Adrenal gland (tissue), 12 donors: ENCODE data around the gene HOXC9. TPM values are rescaled to one million over a fixed set of nuclear protein-coding genes. Genes with fewer than 3 reads are reported as not detected.
"Not testable (repeated sequence)": the region's sequence is repeated elsewhere in the genome, so short reads cannot be mapped to it uniquely, and the experiment has no call there.

Experiments used
- DNase-seq, 7 donors: peaks; one replicate each; pipeline ENCODE4 v3.0.0-alpha.2; 2019 to 2020
- H3K27ac ChIP-seq, 5 donors: fragments of 200-600 bp; sonication (generic) in 4 of 5; 1 replicate in 3 of 5; 2 replicates in 2 of 5; pipeline versions ENCODE4 v1.5.1 to v1.8.0; 2016 to 2020; ENCODE audit warnings: mild to moderate bottlenecking in 1 of 5
- H3K27me3 ChIP-seq: fragments of 200-600 bp; 2 replicates; pipeline ENCODE4 v1.8.0; 2021
- H3K36me3 ChIP-seq, 2 donors: fragments of 200-600 bp; replicated peaks in 1 of 2; 1 replicate in 1 of 2; 2 replicates in 1 of 2; pipeline versions ENCODE4 v1.5.1 to v1.8.0; 2018 to 2022
- H3K4me1 ChIP-seq, 2 donors: fragments of 200-600 bp; replicated peaks in 1 of 2; 1 replicate in 1 of 2; 2 replicates in 1 of 2; pipeline versions ENCODE4 v1.5.1 to v1.8.0; 2018 to 2021
- H3K4me3 ChIP-seq, 4 donors: fragments of 200-600 bp; sonication (generic) in 3 of 4; one replicate each; pipeline ENCODE4 v1.5.1; 2016 to 2018
- H3K9me3 ChIP-seq, 3 donors: fragments of 200-600 bp; sonication (generic) in 1 of 3; replicated peaks in 1 of 3; 1 replicate in 2 of 3; 2 replicates in 1 of 3; pipeline versions ENCODE4 v1.5.1 to v1.8.0; 2016 to 2021
- CTCF ChIP-seq, 6 experiments: fragments of 450-650 bp in 4 of 6; fragments of 200-600 bp in 2 of 6; sonication (generic) in 1 of 6; IDR thresholded peaks; 1 replicate in 5 of 6; 2 replicates in 1 of 6; pipeline versions ENCODE4 v1.5.1 to v1.8.0; 2016 to 2021; ENCODE audit warnings: antibody characterized with exemption in 6 of 6, mild to moderate bottlenecking in 2 of 6, moderate library complexity in 1 of 6
- POLR2A ChIP-seq, 2 donors: fragments of 450-650 bp; IDR thresholded peaks; one replicate each; pipeline ENCODE4 v1.6.1; 2017; ENCODE audit warnings: antibody characterized with exemption in 2 of 2, mild to moderate bottlenecking in 2 of 2, moderate library complexity in 1 of 2
- WGBS, 4 donors: extraction: QIAGEN DNeasy Blood & Tissue Kit in 2 of 4; methylation state at CpG; one replicate each; pipeline versions ENCODE4 v1.1.5 to v1.1.7; 2013 to 2017; 5-methylcytosine and 5-hydroxymethylcytosine counted together
- intact Hi-C, 2 donors: fragments of 100-400 bp; cut with DNase I; formaldehyde crosslinking; loops; one replicate each; pipeline versions ENCODE4 v1.14.1 to v1.15.0; 2022 to 2023
- polyA plus RNA-seq, 3 donors: library from polyadenylated mRNA; stranded (reverse); fragments of 200-250 nt in 2 of 3; fragments of 350-450 nt in 1 of 3; fragmentation: Illumina TruSeq in 1 of 3; extraction: RNeasy Lipid Tissue Mini Kit (QIAGEN cat#74804) in 1 of 3; gene quantifications; one replicate each; pipeline ENCODE4 v1.2.3, GENCODE V29; 2013 to 2014
- total RNA-seq, 9 donors: library from RNA; depleted of rRNA in 4 of 9; stranded (reverse); fragments of >200 nt in 4 of 9; fragments of 120-200 nt in 1 of 9; fragmentation: NEBNext Ultra II Directional in 1 of 9; extraction: Animal tissue kit (Norgen Biotek cat#: 25700) in 1 of 9; gene quantifications; one replicate each; pipeline versions ENCODE4 v1.1.0 to v1.2.4, GENCODE V29; 2013 to 2023
- donor health status: healthy with polysubstance abuse.
- donor health status: Bipolar disorder and iron deficiency.
- donor health status: DM: yes; HTN: yes; CAD: no.
- donor health status: DM: no; HTN: no; CAD: no.
- donor health status: DM: no; HTN: no; CAD: no.
- donor health status: DM: yes; HTN: yes; CAD: no.

HOXC9 gene
- total and polyA plus RNA-seq, 12 donors: 1.2 to 12.1 (median 3.0) TPM; not detected in 1

- 57 to 64% (median 59%) methylated on average over 16 of the region's 16 CpGs for WGBS, 4 donors
- no peaks in the 10 kb centered on the region for H3K4me1 ChIP-seq
- H3K36me3 ChIP-seq: no peaks in the 10 kb centered on the region
- no peak overlapping the region for H3K4me3 ChIP-seq
- no peaks in the 10 kb centered on the region for H3K9me3 ChIP-seq
- TF ChIP-seq CTCF (IDR thresholded peaks at IDR 0.05) (no peak), POLR2A (IDR thresholded peaks at IDR 0.05) (no peak)
- DNase-seq: peak in 2 of 7 donors; percentile 44 to 48
- H3K27ac ChIP-seq: peak overlapping the region in 2 of 5 donors; percentile 56 to 82
- H3K27me3 ChIP-seq: no peaks in the 10 kb centered on the region
- intact Hi-C loops: loop anchor here in 1 of 2 donors (10.0 kb wide), 1 partner anchor 95 kb away; no protein-coding TSS in a partner anchor
Measured at GRCh38 chr12:54039417-54040147, 39.6 kb downstream of the HOXC9 start.

- no peaks in the 10 kb centered on the region for H3K27me3 ChIP-seq
- no peaks in the 10 kb centered on the region for H3K36me3 ChIP-seq
- 48 to 66% (median 59%) methylated on average over 4 of the region's 4 CpGs for WGBS, 4 donors
- H3K27ac ChIP-seq: peak overlapping the region in 2 of 5 donors; percentile 56 to 82
- H3K4me3 ChIP-seq: no peak overlapping the region
- intact Hi-C loops: no loop called here
- TF ChIP-seq CTCF (IDR thresholded peaks at IDR 0.05): no peak
- no peak for TF ChIP-seq POLR2A (IDR thresholded peaks at IDR 0.05)
- H3K4me1 ChIP-seq: no peaks in the 10 kb centered on the region
- no peaks in the 10 kb centered on the region for H3K9me3 ChIP-seq
- peak in 1 of 7 donors; percentile 24 for DNase-seq
Measured at GRCh38 chr12:54040148-54040494, 40.2 kb downstream of the HOXC9 start.

- no peak overlapping the region for H3K4me3 ChIP-seq
- peak overlapping the region in 1 of 5 donors; percentile 56 for H3K27ac ChIP-seq
- TF ChIP-seq CTCF (IDR thresholded peaks at IDR 0.05): no peak
- H3K4me1 ChIP-seq: no peaks in the 10 kb centered on the region
- intact Hi-C loops: no loop called here
- no peak for DNase-seq
- 68 to 76% (median 72%) methylated on average over 3 of the region's 3 CpGs for WGBS, 4 donors
- no peaks in the 10 kb centered on the region for H3K27me3 ChIP-seq
- H3K9me3 ChIP-seq: no peaks in the 10 kb centered on the region
- H3K36me3 ChIP-seq: no peaks in the 10 kb centered on the region
Measured at GRCh38 chr12:54040648-54041047, 40.7 kb downstream of the HOXC9 start.

- no peak for DNase-seq
- TF ChIP-seq CTCF (IDR thresholded peaks at IDR 0.05): no peak
- no peak for TF ChIP-seq POLR2A (IDR thresholded peaks at IDR 0.05)
- no peaks in the 10 kb centered on the region for H3K27me3 ChIP-seq
- no peaks in the 10 kb centered on the region for H3K36me3 ChIP-seq
- no peak overlapping the region for H3K4me3 ChIP-seq
- intact Hi-C loops: no loop called here
- 61 to 84% (median 75%) methylated on average over 2 of the region's 2 CpGs for WGBS, 4 donors
- no peak overlapping the region for H3K27ac ChIP-seq
- H3K4me1 ChIP-seq: no peaks in the 10 kb centered on the region
- no peaks in the 10 kb centered on the region for H3K9me3 ChIP-seq
Measured at GRCh38 chr12:54041097-54041690, 41.2 kb downstream of the HOXC9 start.

- 70 to 77% (median 73%) methylated on average over 6 of the region's 6 CpGs for WGBS, 4 donors
- H3K4me1 ChIP-seq, H3K9me3 ChIP-seq, H3K27me3 ChIP-seq, H3K27ac ChIP-seq, DNase-seq, H3K36me3 ChIP-seq, intact Hi-C loops, H3K4me3 ChIP-seq: not testable (repeated sequence)
Measured at GRCh38 chr12:54042033-54042432, 42.1 kb downstream of the HOXC9 start.
